K562 (cell line): ENCODE results near the gene ANTKMT. TPM values are rescaled to one million over a fixed set of nuclear protein-coding genes. Genes with fewer than 3 reads are reported as not detected.

Experiments used
- CREB1 ChIP-seq, 2 experiments: sonication (generic) in 1 of 2; formaldehyde crosslinking in 1 of 2; IDR thresholded peaks; 2 replicates each; pipeline versions ENCODE4 v1.6.1 to v1.8.0; 2012 to 2022; ENCODE audit warnings: inconsistent platforms in 1 of 2, mild to moderate bottlenecking in 1 of 2, missing genetic modification reagents in 1 of 2, moderate library complexity in 1 of 2
- ELF2 ChIP-seq: fragments of 250-450 bp; sonication (Bioruptor Pico); IDR thresholded peaks from 2 replicates; pipeline ENCODE4 v1.5.0; 2021; ENCODE audit warnings: mild to moderate bottlenecking
- EP400 ChIP-seq: fragments of 450-650 bp; IDR thresholded peaks from 2 replicates; pipeline ENCODE4 v1.6.1; 2017; ENCODE audit warnings: antibody characterized with exemption, mild to moderate bottlenecking, moderate library complexity
- FIP1L1 ChIP-seq: fragments of 200-400 bp; formaldehyde crosslinking; IDR thresholded peaks from 2 replicates; pipeline ENCODE4 v1.6.1; 2018; ENCODE audit warnings: mild to moderate bottlenecking, low read depth, low read length; ENCODE audit not compliant: poor library complexity, severe bottlenecking
- FOXA3 ChIP-seq, 2 experiments: fragments of 450-650 bp in 1 of 2; sonication (generic) in 1 of 2; formaldehyde crosslinking; IDR thresholded peaks in 1 of 2; conservative IDR thresholded peaks in 1 of 2; 2 replicates each; pipeline versions ENCODE4 v1.4.0 to v1.8.0; 2020 to 2022; ENCODE audit warnings: mild to moderate bottlenecking in 2 of 2, missing genetic modification reagents in 1 of 2
- GABPB1 ChIP-seq: sonication (generic); formaldehyde crosslinking; IDR thresholded peaks from 2 replicates; pipeline ENCODE4 v1.8.0; 2022; ENCODE audit warnings: mild to moderate bottlenecking, missing genetic modification reagents
- GTF2E2 ChIP-seq: fragments of 200-800 bp; sonication (Bioruptor generic); IDR thresholded peaks from 2 replicates; pipeline ENCODE4 v1.6.1; 2016; ENCODE audit warnings: missing genetic modification characterization, missing compliant biosample characterization
- HNRNPL ChIP-seq: fragments of 200-400 bp; formaldehyde crosslinking; IDR thresholded peaks from 2 replicates; pipeline ENCODE4 v1.6.1; 2017; ENCODE audit warnings: low read depth, mild to moderate bottlenecking, low read length
- KDM5B ChIP-seq: fragments of 200-600 bp; sonication (generic); IDR thresholded peaks from 2 replicates; pipeline ENCODE4 v1.6.1; 2012; ENCODE audit warnings: low read depth, mild to moderate bottlenecking, moderate library complexity, low read length, control low read depth, inconsistent platforms; ENCODE audit not compliant: insufficient replicate concordance
- KLF1 ChIP-seq: fragments of 450-650 bp; IDR thresholded peaks from 2 replicates; pipeline ENCODE4 v1.6.1; 2016; ENCODE audit warnings: missing genetic modification characterization, missing compliant biosample characterization
- NEUROD1 ChIP-seq: fragments of 150-350 bp; IDR thresholded peaks from 2 replicates; pipeline ENCODE4 v1.6.1; 2014; ENCODE audit warnings: borderline replicate concordance, low read length, low read depth; ENCODE audit not compliant: partially characterized antibody
- NFIC ChIP-seq: fragments of 450-650 bp; IDR thresholded peaks from 2 replicates; pipeline ENCODE4 v1.6.1; 2017; ENCODE audit warnings: mild to moderate bottlenecking, inconsistent platforms
- PHF20 ChIP-seq: fragments of 450-650 bp; IDR thresholded peaks from 2 replicates; pipeline ENCODE4 v1.6.1; 2018; ENCODE audit not compliant: partially characterized antibody
- POLR2A ChIP-seq: fragments of 450-650 bp; conservative IDR thresholded peaks from 2 replicates; pipeline ENCODE4 v1.6.1; 2016
- PTBP1 ChIP-seq: fragments of 200-400 bp; formaldehyde crosslinking; IDR thresholded peaks from 2 replicates; pipeline ENCODE4 v1.6.1; 2017; ENCODE audit warnings: low read depth, low read length
- TFAM ChIP-seq: fragments of 250-450 bp; sonication (Bioruptor Pico); conservative IDR thresholded peaks from 2 replicates; pipeline ENCODE4 v1.5.0; 2021; ENCODE audit warnings: mild to moderate bottlenecking, moderate library complexity
- YBX1 ChIP-seq: fragments of 450-650 bp; IDR thresholded peaks from 2 replicates; pipeline ENCODE4 v1.7.1; 2016; ENCODE audit warnings: mild to moderate bottlenecking
- ZNF134 ChIP-seq: fragments of 250-450 bp; sonication (Bioruptor Pico); conservative IDR thresholded peaks from 2 replicates; pipeline ENCODE4 v1.4.0; 2020
- ZNF165 ChIP-seq: fragments of 250-450 bp; sonication (Bioruptor Pico); IDR thresholded peaks from 2 replicates; pipeline ENCODE4 v1.4.0; 2020; ENCODE audit warnings: borderline replicate concordance
- polyA plus RNA-seq, 8 experiments: library from polyadenylated mRNA; depleted of rRNA in 4 of 8; stranded (reverse) in 5 of 8; unstranded in 3 of 8; fragments of >200 nt; fragmentation: Nextera tagmentation in 2 of 8; fragmentation: Illumina TruSeq in 1 of 8; extraction: Ambion mirVana in 2 of 8; extraction: Trizol in 1 of 8; gene quantifications; 2 replicates each; pipeline versions ENCODE4 v1.2.1 to v1.2.3, GENCODE V29; 2011 to 2014; ENCODE audit warnings: inconsistent platforms in 1 of 8, missing spikeins in 1 of 8
- total RNA-seq, 7 experiments: library from RNA; depleted of rRNA in 6 of 7; stranded (reverse); fragments of >200 nt in 6 of 7; fragmentation: Illumina TruSeq in 2 of 7; extraction: Trizol in 2 of 7; gene quantifications; 2 replicates each; pipeline versions ENCODE4 v1.2.1 to v1.2.3, GENCODE V29; 2011 to 2021; ENCODE audit warnings: low replicate concordance in 1 of 7
- TF ChIP-seq, protein P1 (sequence below): fragments of 450-650 bp; IDR thresholded peaks from 2 replicates; pipeline ENCODE4 v1.6.1; 2016; ENCODE audit warnings: borderline replicate concordance
- TF ChIP-seq, protein P2 (sequence below), 2 experiments: IDR thresholded peaks; 2 replicates each; pipeline ENCODE4 v1.6.1; 2011; ENCODE audit warnings: borderline replicate concordance in 1 of 2, control low read depth in 1 of 2, low read depth in 1 of 2, low read length in 1 of 2, mild to moderate bottlenecking in 1 of 2, mixed read lengths in 1 of 2, moderate library complexity in 1 of 2; ENCODE audit not compliant: insufficient read depth in 1 of 2, insufficient read length in 1 of 2, poor library complexity in 1 of 2, severe bottlenecking in 1 of 2; ENCODE audit errors: extremely low read depth in 1 of 2
- TF ChIP-seq, protein P3 (sequence below): IDR thresholded peaks from 2 replicates; pipeline ENCODE4 v1.6.1; 2011; ENCODE audit warnings: borderline replicate concordance, low read depth, mild to moderate bottlenecking, moderate library complexity, low read length; ENCODE audit not compliant: insufficient read depth, poor library complexity, severe bottlenecking

The ANTKMT gene
- total and polyA plus RNA-seq, 9 of the 15 experiments (the other 6 are each of a cell fraction or from before 2014, with no cell fraction given), result 0.58 to 217 (median 19.1) TPM

DNA sequence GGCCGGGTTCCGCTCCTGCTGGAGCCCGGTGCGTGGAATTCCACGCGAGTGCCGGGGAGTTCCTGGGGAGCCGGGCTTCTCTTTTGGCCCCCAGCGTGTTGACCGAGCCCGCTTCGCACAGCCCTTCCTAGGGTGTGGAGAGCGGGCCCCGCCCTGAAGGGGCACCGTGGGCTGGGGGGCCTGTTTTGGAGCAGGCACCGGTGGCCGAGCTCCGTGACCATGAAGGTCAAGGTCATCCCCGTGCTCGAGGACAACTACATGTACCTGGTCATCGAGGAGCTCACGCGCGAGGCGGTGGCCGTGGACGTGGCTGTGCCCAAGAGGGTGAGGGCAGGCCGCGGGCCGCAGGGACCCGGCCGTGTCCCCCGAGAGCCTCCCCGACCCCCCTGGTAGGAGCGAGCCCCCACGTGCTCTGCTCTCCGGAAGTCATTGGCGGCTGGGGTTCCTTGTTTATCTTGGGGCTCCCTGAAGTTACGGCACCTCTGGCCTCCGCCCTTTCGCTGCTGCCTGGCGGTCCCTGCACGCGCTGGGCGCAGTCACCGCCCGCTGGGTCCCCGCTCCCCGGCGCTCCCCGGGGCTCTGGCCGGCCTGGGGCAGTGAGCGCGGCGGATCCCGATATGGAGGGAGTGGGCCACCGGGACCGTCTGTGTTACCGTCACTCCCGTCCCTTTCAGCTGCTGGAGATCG, 6.5 kb downstream of the ANTKMT start (continued):
- TF ChIP-seq, protein P1, sequence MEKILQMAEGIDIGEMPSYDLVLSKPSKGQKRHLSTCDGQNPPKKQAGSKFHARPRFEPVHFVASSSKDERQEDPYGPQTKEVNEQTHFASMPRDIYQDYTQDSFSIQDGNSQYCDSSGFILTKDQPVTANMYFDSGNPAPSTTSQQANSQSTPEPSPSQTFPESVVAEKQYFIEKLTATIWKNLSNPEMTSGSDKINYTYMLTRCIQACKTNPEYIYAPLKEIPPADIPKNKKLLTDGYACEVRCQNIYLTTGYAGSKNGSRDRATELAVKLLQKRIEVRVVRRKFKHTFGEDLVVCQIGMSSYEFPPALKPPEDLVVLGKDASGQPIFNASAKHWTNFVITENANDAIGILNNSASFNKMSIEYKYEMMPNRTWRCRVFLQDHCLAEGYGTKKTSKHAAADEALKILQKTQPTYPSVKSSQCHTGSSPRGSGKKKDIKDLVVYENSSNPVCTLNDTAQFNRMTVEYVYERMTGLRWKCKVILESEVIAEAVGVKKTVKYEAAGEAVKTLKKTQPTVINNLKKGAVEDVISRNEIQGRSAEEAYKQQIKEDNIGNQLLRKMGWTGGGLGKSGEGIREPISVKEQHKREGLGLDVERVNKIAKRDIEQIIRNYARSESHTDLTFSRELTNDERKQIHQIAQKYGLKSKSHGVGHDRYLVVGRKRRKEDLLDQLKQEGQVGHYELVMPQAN, result 0 out of 2 replicates have a peak, but pooled peaks have one; percentile 51
- TF ChIP-seq, protein P2, sequence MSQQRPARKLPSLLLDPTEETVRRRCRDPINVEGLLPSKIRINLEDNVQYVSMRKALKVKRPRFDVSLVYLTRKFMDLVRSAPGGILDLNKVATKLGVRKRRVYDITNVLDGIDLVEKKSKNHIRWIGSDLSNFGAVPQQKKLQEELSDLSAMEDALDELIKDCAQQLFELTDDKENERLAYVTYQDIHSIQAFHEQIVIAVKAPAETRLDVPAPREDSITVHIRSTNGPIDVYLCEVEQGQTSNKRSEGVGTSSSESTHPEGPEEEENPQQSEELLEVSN (IDR thresholded peaks at IDR 0.05; ENCODE audit: borderline replicate concordance in 1 of 2, extremely low read depth in 1 of 2, insufficient read depth in 1 of 2, insufficient read length in 1 of 2, low read depth in 1 of 2, low read length in 1 of 2, poor library complexity in 1 of 2, severe bottlenecking in 1 of 2), result peak in 1 of 2 experiments; percentile 16
- TF ChIP-seq PTBP1 (peak; percentile 16; the same call in 1 of the 2 replicates), FIP1L1 (peak; percentile 79), TFAM (CRISPR knock-in tag) (no peak), POLR2A (peak; percentile 80), KLF1 (tag) (0 out of 2 replicates have a peak, but pooled peaks have one; percentile 38), KDM5B (peak; percentile 7), NEUROD1 (no peak), EP400 (peak; percentile 69; the same call in 1 of the 2 replicates), PHF20 (no peak), GTF2E2 (no peak), ZNF134 (no peak), ZNF165 (CRISPR knock-in tag) (no peak), HNRNPL (peak; percentile 81), YBX1 (no peak), NFIC (peak; percentile 42; the same call in 1 of the 2 replicates), GABPB1 (CRISPR knock-in tag) (peak; percentile 61; the same call in 1 of the 2 replicates), CREB1 (IDR thresholded peaks at IDR 0.05) (0 out of 2 replicates have a peak, but pooled peaks have one; percentile 8), CREB1 (CRISPR knock-in tag; IDR thresholded peaks at IDR 0.05) (no peak), FOXA3 (CRISPR knock-in tag; conservative IDR thresholded peaks at IDR 0.05 in 1 of 2, IDR thresholded peaks at IDR 0.05 in 1 of 2) (peak in 1 of 2 experiments; percentile 74; a peak in 2 of 4 replicates), ELF2 (no peak)
- TF ChIP-seq, protein P3, sequence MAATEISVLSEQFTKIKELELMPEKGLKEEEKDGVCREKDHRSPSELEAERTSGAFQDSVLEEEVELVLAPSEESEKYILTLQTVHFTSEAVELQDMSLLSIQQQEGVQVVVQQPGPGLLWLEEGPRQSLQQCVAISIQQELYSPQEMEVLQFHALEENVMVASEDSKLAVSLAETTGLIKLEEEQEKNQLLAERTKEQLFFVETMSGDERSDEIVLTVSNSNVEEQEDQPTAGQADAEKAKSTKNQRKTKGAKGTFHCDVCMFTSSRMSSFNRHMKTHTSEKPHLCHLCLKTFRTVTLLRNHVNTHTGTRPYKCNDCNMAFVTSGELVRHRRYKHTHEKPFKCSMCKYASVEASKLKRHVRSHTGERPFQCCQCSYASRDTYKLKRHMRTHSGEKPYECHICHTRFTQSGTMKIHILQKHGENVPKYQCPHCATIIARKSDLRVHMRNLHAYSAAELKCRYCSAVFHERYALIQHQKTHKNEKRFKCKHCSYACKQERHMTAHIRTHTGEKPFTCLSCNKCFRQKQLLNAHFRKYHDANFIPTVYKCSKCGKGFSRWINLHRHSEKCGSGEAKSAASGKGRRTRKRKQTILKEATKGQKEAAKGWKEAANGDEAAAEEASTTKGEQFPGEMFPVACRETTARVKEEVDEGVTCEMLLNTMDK, result no peak
